Omental fat pad (tissue), 4 donors: Measurements from ENCODE around the gene MALL. TPM values are rescaled to one million over a fixed set of nuclear protein-coding genes. Genes with fewer than 3 reads are reported as not detected.
"Not testable (repeated sequence)": the region's sequence is repeated elsewhere in the genome, so short reads cannot be mapped to it uniquely, and the experiment has no call there.

Experiments used
- ATAC-seq: fragments of 150-250 bp; one replicate; pipeline ENCODE4 v1.9.1; 2016; ENCODE audit warnings: mild to moderate bottlenecking, moderate library complexity; ENCODE audit not compliant: low FRiP score
- DNase-seq: peaks from one replicate; pipeline ENCODE4 v3.0.0-alpha.2; 2019; ENCODE audit warnings: low spot score
- CTCF ChIP-seq, 3 donors: fragments of 450-650 bp; IDR thresholded peaks; one replicate each; pipeline ENCODE4 v1.5.1; 2016 to 2017; ENCODE audit warnings: antibody characterized with exemption in 3 of 3, mild to moderate bottlenecking in 3 of 3, moderate library complexity in 2 of 3
- total RNA-seq, 4 donors: library from RNA; depleted of rRNA; stranded (reverse); fragments of >200 nt; gene quantifications; one replicate each; pipeline ENCODE4 v1.1.0, GENCODE V29; 2016

MALL gene
- total RNA-seq, 4 donors from 2014 or later: 6.7 to 38.5 (median 17.1) TPM

- DNase-seq (peak; percentile 96), ATAC-seq (peak; percentile 91)
- no peak for TF ChIP-seq CTCF (IDR thresholded peaks at IDR 0.05)
Observed at GRCh38 chr2:110101280-110101844, 14.3 kb downstream of the MALL start.

GRCh38 chr2:110100880-110101279, 14.7 kb downstream of the MALL start:
- DNase-seq, ATAC-seq: not testable (repeated sequence)

- ATAC-seq (no peak), DNase-seq (no peak)
- TF ChIP-seq CTCF (IDR thresholded peaks at IDR 0.05): no peak
Observed at GRCh38 chr2:110100480-110100879, 15.1 kb downstream of the MALL start.

GRCh38 chr2:110099471-110100225, 16.0 kb downstream of the MALL start:
- no peak for TF ChIP-seq CTCF (IDR thresholded peaks at IDR 0.05)
- DNase-seq (no peak), ATAC-seq (no peak)

- no peak for TF ChIP-seq CTCF (IDR thresholded peaks at IDR 0.05)
- ATAC-seq (no peak), DNase-seq (no peak)
Observed at GRCh38 chr2:110099038-110099425, 16.6 kb downstream of the MALL start.

GRCh38 chr2:110097506-110098220, 18.0 kb downstream of the MALL start:
- no peak for ATAC-seq
- no peak for TF ChIP-seq CTCF (IDR thresholded peaks at IDR 0.05)
- no peak for DNase-seq

- ATAC-seq: no peak
- DNase-seq: no peak
- no peak for TF ChIP-seq CTCF (IDR thresholded peaks at IDR 0.05)
Observed at GRCh38 chr2:110095994-110096633, 19.5 kb downstream of the MALL start.

- not testable (repeated sequence) for DNase-seq, ATAC-seq
Observed at GRCh38 chr2:110094884-110095534, 20.6 kb downstream of the MALL start.

GRCh38 chr2:110093924-110094323, 21.7 kb downstream of the MALL start:
- not testable (repeated sequence) for ATAC-seq, DNase-seq

GRCh38 chr2:110090164-110090563, 25.5 kb downstream of the MALL start:
- ATAC-seq, DNase-seq: not testable (repeated sequence)
